HAP-1 (cell line): ENCODE measurements around the gene ZBED4.
A peak's percentile ranks its signal among the peaks of the same experiment; 100 is the strongest.

ENCODE experiments used
- DNase-seq, 2 experiments: peaks; one replicate each; pipeline ENCODE4 v3.0.0-alpha.2; 2016 to 2020; ENCODE audit warnings: low spot score in 2 of 2
- H3K27me3 ChIP-seq: fragments of 250-450 bp; sonication (Bioruptor Pico); 2 replicates; pipeline ENCODE4 v1.5.1; 2020; ENCODE audit warnings: low read depth, mild to moderate bottlenecking, moderate library complexity
- H3K36me3 ChIP-seq: fragments of 250-450 bp; sonication (Bioruptor Pico); replicated peaks from 2 replicates; pipeline ENCODE4 v1.5.1; 2020; ENCODE audit warnings: mild to moderate bottlenecking
- H3K4me1 ChIP-seq: fragments of 250-450 bp; sonication (Bioruptor Pico); 2 replicates; pipeline ENCODE4 v1.5.1; 2020; ENCODE audit warnings: mild to moderate bottlenecking
- H3K4me3 ChIP-seq: fragments of 250-450 bp; sonication (Bioruptor Pico); 2 replicates; pipeline ENCODE4 v1.5.1; 2020; ENCODE audit warnings: mild to moderate bottlenecking, moderate library complexity
- H3K9me3 ChIP-seq: fragments of 250-450 bp; sonication (Bioruptor Pico); 2 replicates; pipeline ENCODE4 v1.5.1; 2020; ENCODE audit warnings: mild to moderate bottlenecking, moderate library complexity
- in situ Hi-C: fragments of 300-500 bp; cut with MboI; formaldehyde crosslinking; loops from 3 replicates; pipeline ENCODE4 v1.14.3; 2020; ENCODE audit warnings: low sequenced_read_pairs, inconsistent platforms, mixed read lengths

ZBED4 gene

GRCh38 chr22:49926916-49927315, 73.3 kb downstream of the ZBED4 start:
- H3K4me3 ChIP-seq = no peak overlapping the region
- no peaks in the 10 kb centered on the region for H3K9me3 ChIP-seq
- H3K4me1 ChIP-seq = peaks cover 4% of the 10 kb centered on the region
- H3K36me3 ChIP-seq = peaks cover 7% of the 10 kb centered on the region; the same call in 1 of the 2 replicates
- in situ Hi-C loops = no loop called here
- no peaks in the 10 kb centered on the region for H3K27me3 ChIP-seq
- no peak for DNase-seq

GRCh38 chr22:49927483-49928184, 74.0 kb downstream of the ZBED4 start:
- no peaks in the 10 kb centered on the region for H3K27me3 ChIP-seq
- H3K36me3 ChIP-seq = peaks cover 7% of the 10 kb centered on the region; the same call in 1 of the 2 replicates
- DNase-seq = no peak
- H3K4me3 ChIP-seq = no peak overlapping the region
- in situ Hi-C loops = no loop called here
- H3K9me3 ChIP-seq = no peaks in the 10 kb centered on the region
- peaks cover 4% of the 10 kb centered on the region for H3K4me1 ChIP-seq

GRCh38 chr22:49928185-49928495, 74.5 kb downstream of the ZBED4 start:
- in situ Hi-C loops = no loop called here
- peaks cover 4% of the 10 kb centered on the region for H3K4me1 ChIP-seq
- H3K9me3 ChIP-seq = no peaks in the 10 kb centered on the region
- H3K36me3 ChIP-seq = peaks cover 5% of the 10 kb centered on the region; the same call in 1 of the 2 replicates
- DNase-seq = no peak
- H3K4me3 ChIP-seq = no peak overlapping the region
- H3K27me3 ChIP-seq = no peaks in the 10 kb centered on the region

GRCh38 chr22:49928555-49929210, 75.0 kb downstream of the ZBED4 start:
- in situ Hi-C loops = no loop called here
- no peak for DNase-seq
- H3K9me3 ChIP-seq = no peaks in the 10 kb centered on the region
- H3K36me3 ChIP-seq = 0 out of 2 replicates have a peak, but pooled peaks cover 5% of the 10 kb centered on the region
- H3K4me3 ChIP-seq = no peak overlapping the region
- peaks cover 4% of the 10 kb centered on the region for H3K4me1 ChIP-seq
- no peaks in the 10 kb centered on the region for H3K27me3 ChIP-seq

GRCh38 chr22:49929211-49929979, 75.8 kb downstream of the ZBED4 start:
- Histone ChIP-seq H3K9me3 (no peaks in the 10 kb centered on the region), H3K36me3 (0 out of 2 replicates have a peak, but pooled peaks cover 5% of the 10 kb centered on the region), H3K4me1 (peaks cover 4% of the 10 kb centered on the region), H3K27me3 (no peaks in the 10 kb centered on the region), H3K4me3 (no peak overlapping the region)
- in situ Hi-C loops = no loop called here
- DNase-seq = peak; percentile 46 to 82

- H3K9me3 ChIP-seq = no peaks in the 10 kb centered on the region
- in situ Hi-C loops = loop anchor here (5.0 kb wide), 2 partner anchors 102 to 282 kb away; no protein-coding TSS in a partner anchor
- H3K36me3 ChIP-seq = 0 out of 2 replicates have a peak, but pooled peaks cover 5% of the 10 kb centered on the region
- H3K4me3 ChIP-seq = no peak overlapping the region
- no peaks in the 10 kb centered on the region for H3K27me3 ChIP-seq
- H3K4me1 ChIP-seq = peaks cover 4% of the 10 kb centered on the region
- DNase-seq = no peak
These were observed 76.4 kb downstream of the ZBED4 start for GRCh38 chr22:49929994-49930575.

- in situ Hi-C loops = loop anchor here (5.0 kb wide), 2 partner anchors 101 to 281 kb away; no protein-coding TSS in a partner anchor
- Histone ChIP-seq H3K4me3 (no peak overlapping the region), H3K4me1 (peaks cover 4% of the 10 kb centered on the region), H3K36me3 (0 out of 2 replicates have a peak, but pooled peaks cover 3% of the 10 kb centered on the region), H3K9me3 (no peaks in the 10 kb centered on the region), H3K27me3 (no peaks in the 10 kb centered on the region)
- DNase-seq = peak; percentile 47 to 76
These were observed 77.2 kb downstream of the ZBED4 start for GRCh38 chr22:49930596-49931412.

- H3K4me3 ChIP-seq = no peak overlapping the region
- no peaks in the 10 kb centered on the region for H3K27me3 ChIP-seq
- DNase-seq = no peak
- no peaks in the 10 kb centered on the region for H3K36me3 ChIP-seq
- in situ Hi-C loops = loop anchor here (5.0 kb wide), 2 partner anchors 99 to 279 kb away; no protein-coding TSS in a partner anchor
- peaks cover 15% of the 10 kb centered on the region for H3K4me1 ChIP-seq
- H3K9me3 ChIP-seq = no peaks in the 10 kb centered on the region
These were observed 79.9 kb downstream of the ZBED4 start for GRCh38 chr22:49933236-49934159.

- no peaks in the 10 kb centered on the region for H3K36me3 ChIP-seq
- H3K27me3 ChIP-seq = no peaks in the 10 kb centered on the region
- H3K4me1 ChIP-seq = peaks cover 15% of the 10 kb centered on the region
- DNase-seq = no peak
- no peaks in the 10 kb centered on the region for H3K9me3 ChIP-seq
- in situ Hi-C loops = loop anchor here (5.0 kb wide), 2 partner anchors 98 to 278 kb away; no protein-coding TSS in a partner anchor
- H3K4me3 ChIP-seq = no peak overlapping the region; the same call in 1 of the 2 replicates
These were observed 80.7 kb downstream of the ZBED4 start for GRCh38 chr22:49934160-49934890.

- DNase-seq = peak; percentile 20 to 83
- in situ Hi-C loops = loop anchor here (5.0 kb wide), 2 partner anchors 97 to 277 kb away; no protein-coding TSS in a partner anchor
- Histone ChIP-seq H3K36me3 (no peaks in the 10 kb centered on the region), H3K9me3 (no peaks in the 10 kb centered on the region), H3K4me3 (peak overlapping the region; percentile 6; the same call in 1 of the 2 replicates), H3K4me1 (peaks cover 11% of the 10 kb centered on the region), H3K27me3 (no peaks in the 10 kb centered on the region)
These were observed 81.4 kb downstream of the ZBED4 start for GRCh38 chr22:49934891-49935557.

GRCh38 chr22:49935561-49935960, 81.9 kb downstream of the ZBED4 start:
- in situ Hi-C loops = no loop called here
- Histone ChIP-seq H3K9me3 (peaks cover under 1% of the 10 kb centered on the region; the same call in 1 of the 2 replicates), H3K36me3 (no peaks in the 10 kb centered on the region), H3K4me3 (no peak overlapping the region), H3K27me3 (no peaks in the 10 kb centered on the region), H3K4me1 (peaks cover 11% of the 10 kb centered on the region)
- peak in 1 of 2 experiments; percentile 68 for DNase-seq
